ENCODE results near the gene RPS27. TPM values are rescaled to one million over a fixed set of nuclear protein-coding genes. Genes with fewer than 3 reads are reported as not detected.

RPS27 gene
- polyA plus RNA-seq, 1 donor from 2014 or later, result 2,235 TPM

GRCh38 chr1:153951183-153951582 lies 39.4 kb upstream of the RPS27 start:
- no peaks in the 10 kb centered on the region for H3F3A ChIP-seq (ENCODE audit: insufficient read depth, low read length, poor library complexity, severe bottlenecking)
- no peaks in the 10 kb centered on the region for H3K36me3 ChIP-seq (ENCODE audit: insufficient read depth, low read length)
- no peak overlapping the region for H3K4me3 ChIP-seq (ENCODE audit: low read length)
- H2AFZ ChIP-seq (ENCODE audit: low read depth, low read length), result no peak overlapping the region
- no peaks in the 10 kb centered on the region for H3K9me2 ChIP-seq (ENCODE audit: insufficient read depth, low read length)
- no peak overlapping the region for H3K27ac ChIP-seq (ENCODE audit: low read length)
- H3K79me2 ChIP-seq (replicated peaks; ENCODE audit: insufficient read depth, low read length), result peaks cover 17% of the 10 kb centered on the region
- no peak overlapping the region for H3K4me2 ChIP-seq (ENCODE audit: low read length)
- no peak overlapping the region for H3K9ac ChIP-seq (ENCODE audit: low read length)
- H3K9me3 ChIP-seq (ENCODE audit: low read length), result no peaks in the 10 kb centered on the region
- H4K20me1 ChIP-seq (ENCODE audit: insufficient read depth), result no peaks in the 10 kb centered on the region
- no peaks in the 10 kb centered on the region for H3K27me3 ChIP-seq (ENCODE audit: insufficient read depth, low read depth, low read length)
- TF ChIP-seq SMC3 (conservative IDR thresholded peaks at IDR 0.05; ENCODE audit: poor library complexity) (no peak), MXI1 (conservative IDR thresholded peaks at IDR 0.05; ENCODE audit: poor library complexity, severe bottlenecking) (no peak), POLR2AphosphoS5 (IDR thresholded peaks at IDR 0.05) (no peak), CTCF (IDR thresholded peaks at IDR 0.05; ENCODE audit: poor library complexity, severe bottlenecking) (no peak), RAD21 (conservative IDR thresholded peaks at IDR 0.05) (no peak), TAF1 (IDR thresholded peaks at IDR 0.05; ENCODE audit: low read depth) (no peak), EZH2 (IDR thresholded peaks at IDR 0.05; ENCODE audit: borderline replicate concordance, insufficient read depth, low read length, poor library complexity, severe bottlenecking) (no peak), REST (IDR thresholded peaks at IDR 0.05; ENCODE audit: borderline replicate concordance) (no peak), EP300 (conservative IDR thresholded peaks at IDR 0.05; ENCODE audit: poor library complexity, severe bottlenecking) (no peak)

GRCh38 chr1:153951801-153952200 lies 38.8 kb upstream of the RPS27 start:
- Histone ChIP-seq H3K27ac (ENCODE audit: low read length) (no peak overlapping the region), H3K36me3 (ENCODE audit: insufficient read depth, low read length) (no peaks in the 10 kb centered on the region), H2AFZ (ENCODE audit: low read depth, low read length) (no peak overlapping the region)

More at GRCh38 chr1:153951801-153952200, 38.8 kb upstream of the RPS27 start:
- H3K9me3 ChIP-seq (ENCODE audit: low read length), result no peaks in the 10 kb centered on the region
- H3F3A ChIP-seq (ENCODE audit: insufficient read depth, low read length, poor library complexity, severe bottlenecking), result no peaks in the 10 kb centered on the region
- no peaks in the 10 kb centered on the region for H4K20me1 ChIP-seq (ENCODE audit: insufficient read depth)
- H3K4me3 ChIP-seq (ENCODE audit: low read length), result no peak overlapping the region
- TF ChIP-seq RAD21 (conservative IDR thresholded peaks at IDR 0.05), result no peak
- TF ChIP-seq EP300 (conservative IDR thresholded peaks at IDR 0.05; ENCODE audit: poor library complexity, severe bottlenecking), result no peak
- no peak for TF ChIP-seq TAF1 (IDR thresholded peaks at IDR 0.05; ENCODE audit: low read depth)
- TF ChIP-seq REST (IDR thresholded peaks at IDR 0.05; ENCODE audit: borderline replicate concordance), result no peak
- TF ChIP-seq MXI1 (conservative IDR thresholded peaks at IDR 0.05; ENCODE audit: poor library complexity, severe bottlenecking), result no peak
- no peak for TF ChIP-seq POLR2AphosphoS5 (IDR thresholded peaks at IDR 0.05)
- TF ChIP-seq CTCF (IDR thresholded peaks at IDR 0.05; ENCODE audit: poor library complexity, severe bottlenecking), result no peak
- no peak for TF ChIP-seq EZH2 (IDR thresholded peaks at IDR 0.05; ENCODE audit: borderline replicate concordance, insufficient read depth, low read length, poor library complexity, severe bottlenecking)
- TF ChIP-seq SMC3 (conservative IDR thresholded peaks at IDR 0.05; ENCODE audit: poor library complexity), result no peak
- H3K9ac ChIP-seq (ENCODE audit: low read length), result no peak overlapping the region
- H3K4me2 ChIP-seq (ENCODE audit: low read length), result no peak overlapping the region
- H3K79me2 ChIP-seq (replicated peaks; ENCODE audit: insufficient read depth, low read length), result peaks cover 23% of the 10 kb centered on the region
- H3K27me3 ChIP-seq (ENCODE audit: insufficient read depth, low read depth, low read length), result no peaks in the 10 kb centered on the region
- H3K9me2 ChIP-seq (ENCODE audit: insufficient read depth, low read length), result no peaks in the 10 kb centered on the region

All from neural cell (in vitro differentiated cells).